Activated gamma-delta T cell treated with anti-CD3 and anti-CD28 coated beads, Interleukin-2, amount 50 U/mL, for 16 hours (primary cell): Measurements from ENCODE around the gene OR5B12.
"Not testable (repeated sequence)": the region's sequence is repeated elsewhere in the genome, so short reads cannot be mapped to it uniquely, and the experiment has no call there.

Source experiments
- DNase-seq: peaks from one replicate; pipeline ENCODE4 v3.0.0-alpha.2; 2020; ENCODE audit warnings: low read depth

The OR5B12 gene

GRCh38 chr11:58442136-58442535 lies at the start of gene OR5B12:
OR5B12 (minus strand) TSS chr11:58442236; CDS start chr11:58440151, 2,085 bp downstream.
- no peak for DNase-seq

- DNase-seq: no peak
These were observed 48.8 kb upstream of the OR5B12 start for GRCh38 chr11:58490827-58491226.

GRCh38 chr11:58487170-58487569 lies 45.1 kb upstream of the OR5B12 start:
- DNase-seq: no peak

GRCh38 chr11:58485961-58486360 lies 43.9 kb upstream of the OR5B12 start:
- DNase-seq: no peak

- DNase-seq: no peak
These were observed 29.9 kb upstream of the OR5B12 start for GRCh38 chr11:58471892-58472291.

GRCh38 chr11:58466293-58466692 lies 24.3 kb upstream of the OR5B12 start:
- DNase-seq: no peak

GRCh38 chr11:58465690-58466089 lies 23.7 kb upstream of the OR5B12 start:
- no peak for DNase-seq

- no peak for DNase-seq
These were observed 9.5 kb upstream of the OR5B12 start for GRCh38 chr11:58451585-58451984.

GRCh38 chr11:58446294-58446693 lies 4.3 kb upstream of the OR5B12 start:
- DNase-seq: no peak

- DNase-seq: no peak
These were observed 2.3 kb upstream of the OR5B12 start for GRCh38 chr11:58444300-58444699.

- no peak for DNase-seq
These were observed 3.5 kb downstream of the OR5B12 start for GRCh38 chr11:58438486-58438885.

- DNase-seq: no peak
These were observed 7.8 kb downstream of the OR5B12 start for GRCh38 chr11:58434217-58434616.

- DNase-seq: no peak
These were observed 8.3 kb downstream of the OR5B12 start for GRCh38 chr11:58433638-58434203.

GRCh38 chr11:58429273-58429672 lies 12.8 kb downstream of the OR5B12 start:
- DNase-seq: no peak

GRCh38 chr11:58428021-58428420 lies 14.0 kb downstream of the OR5B12 start, which contains the start of gene OR5B2:
OR5B2 (minus strand) TSS chr11:58428121; CDS start chr11:58423261, 4,860 bp downstream.
- no peak for DNase-seq

GRCh38 chr11:58406774-58407173 lies 35.3 kb downstream of the OR5B12 start, which contains the start of gene OR5B3:
OR5B3 (minus strand) TSS chr11:58406874; CDS start chr11:58403409, 3,465 bp downstream.
- DNase-seq: no peak

GRCh38 chr11:58399622-58400021 lies 42.4 kb downstream of the OR5B12 start:
- not testable (repeated sequence) for DNase-seq

GRCh38 chr11:58395581-58395980 lies 46.5 kb downstream of the OR5B12 start:
- no peak for DNase-seq

GRCh38 chr11:58394195-58394594 lies 47.8 kb downstream of the OR5B12 start:
- DNase-seq: no peak

GRCh38 chr11:58392746-58393145 lies 49.3 kb downstream of the OR5B12 start:
- DNase-seq: no peak

- DNase-seq: no peak
These were observed 50.2 kb downstream of the OR5B12 start for GRCh38 chr11:58391879-58392278.

- DNase-seq: no peak
These were observed 51.4 kb downstream of the OR5B12 start for GRCh38 chr11:58390551-58391063.
